HG02840 (cell line): ENCODE measurements around the gene AIMP1.

Experiments used
- ATAC-seq: cut with Tn5 transposase; IDR thresholded peaks from one replicate; pipeline ENCODE4 v1.9.1; 2021; ENCODE audit warnings: mild to moderate bottlenecking, moderate library complexity, moderate number of reproducible peaks; ENCODE audit not compliant: unreplicated experiment, low FRiP score

The AIMP1 gene

GRCh38 chr4:106343865-106344646 lies 27.7 kb downstream of the AIMP1 start:
- ATAC-seq, result no peak

- ATAC-seq, result no peak
These were observed 28.3 kb downstream of the AIMP1 start for GRCh38 chr4:106344647-106344970.

- no peak for ATAC-seq
These were observed 30.8 kb downstream of the AIMP1 start for GRCh38 chr4:106347167-106347566.

GRCh38 chr4:106351016-106351415 lies 34.7 kb downstream of the AIMP1 start:
- ATAC-seq, result no peak

GRCh38 chr4:106353786-106354185 lies 37.4 kb downstream of the AIMP1 start:
- ATAC-seq, result no peak

GRCh38 chr4:106355193-106355592 lies 38.8 kb downstream of the AIMP1 start:
- ATAC-seq, result no peak

GRCh38 chr4:106358899-106359298 lies 42.5 kb downstream of the AIMP1 start:
- no peak for ATAC-seq

- ATAC-seq, result no peak
These were observed 45.9 kb downstream of the AIMP1 start for GRCh38 chr4:106362086-106362825.

GRCh38 chr4:106364282-106364681 lies 47.9 kb downstream of the AIMP1 start:
- ATAC-seq, result no peak

- ATAC-seq, result no peak
These were observed 49.3 kb downstream of the AIMP1 start for GRCh38 chr4:106365613-106366012.

- ATAC-seq, result no peak
These were observed 49.7 kb downstream of the AIMP1 start for GRCh38 chr4:106366026-106366425.

GRCh38 chr4:106367072-106367471 lies 50.7 kb downstream of the AIMP1 start:
- ATAC-seq, result no peak

GRCh38 chr4:106368678-106369077 lies 52.3 kb downstream of the AIMP1 start, which contains the start of gene GIMD1:
GIMD1 (minus strand) TSS chr4:106368778; CDS start chr4:106367435, 1,343 bp downstream.
- ATAC-seq, result no peak

GRCh38 chr4:106369456-106370060 lies 53.2 kb downstream of the AIMP1 start:
- ATAC-seq, result no peak

- no peak for ATAC-seq
These were observed 53.9 kb downstream of the AIMP1 start for GRCh38 chr4:106370214-106370613.

GRCh38 chr4:106371161-106371560 lies 54.8 kb downstream of the AIMP1 start:
- no peak for ATAC-seq

GRCh38 chr4:106373026-106373425 lies 56.7 kb downstream of the AIMP1 start:
- ATAC-seq, result no peak

- no peak for ATAC-seq
These were observed 63.8 kb downstream of the AIMP1 start for GRCh38 chr4:106380179-106380578.

- ATAC-seq, result no peak
These were observed 68.5 kb downstream of the AIMP1 start for GRCh38 chr4:106384878-106385277.

GRCh38 chr4:106385853-106386393 lies 69.6 kb downstream of the AIMP1 start:
- ATAC-seq, result no peak

GRCh38 chr4:106395582-106395981 lies 79.2 kb downstream of the AIMP1 start:
- ATAC-seq, result no peak
